GM23338 (cell line): ENCODE data around the gene ASPHD1. TPM values are rescaled to one million over a fixed set of nuclear protein-coding genes. Genes with fewer than 3 reads are reported as not detected.

Source experiments
- ATAC-seq: fragments of 200-7000 bp; cut with Tn5 transposase; 3 replicates; pipeline ENCODE4 v1.9.1; 2020
- DNase-seq: peaks from one replicate; pipeline ENCODE4 v3.0.0-alpha.2; 2015; ENCODE audit warnings: low spot score
- H2AFZ ChIP-seq: fragments of 200-600 bp; sonication (generic); 2 replicates; pipeline ENCODE4 v1.8.0; 2016; ENCODE audit warnings: antibody characterized with exemption, mild to moderate bottlenecking, moderate library complexity
- H3F3A ChIP-seq: fragments of 200-600 bp; sonication (generic); replicated peaks from 2 replicates; pipeline ENCODE4 v1.8.0; 2017; ENCODE audit warnings: antibody characterized with exemption, mixed run types, low read depth
- H3K27ac ChIP-seq: fragments of 200-600 bp; sonication (generic); 2 replicates; pipeline ENCODE4 v1.6.1; 2016; ENCODE audit warnings: low read depth
- H3K27me3 ChIP-seq: fragments of 200-600 bp; sonication (generic); 2 replicates; pipeline ENCODE4 v1.8.0; 2016; ENCODE audit warnings: mild to moderate bottlenecking, mixed run types, moderate library complexity; ENCODE audit not compliant: insufficient read depth
- H3K36me3 ChIP-seq: fragments of 200-600 bp; sonication (generic); 2 replicates; pipeline ENCODE4 v1.8.0; 2016; ENCODE audit warnings: mild to moderate bottlenecking; ENCODE audit not compliant: insufficient read depth
- H3K4me1 ChIP-seq: fragments of 200-600 bp; sonication (generic); 2 replicates; pipeline ENCODE4 v1.8.0; 2016; ENCODE audit warnings: mild to moderate bottlenecking, moderate library complexity; ENCODE audit not compliant: insufficient read depth
- H3K4me2 ChIP-seq: fragments of 200-600 bp; sonication (generic); 2 replicates; pipeline ENCODE4 v1.7.1; 2017; ENCODE audit warnings: mixed run types
- H3K4me3 ChIP-seq: fragments of 200-600 bp; sonication (generic); 2 replicates; pipeline ENCODE4 v1.6.1; 2016; ENCODE audit warnings: mixed run types
- H3K79me2 ChIP-seq: fragments of 200-600 bp; sonication (generic); replicated peaks from 2 replicates; pipeline ENCODE4 v1.8.0; 2017; ENCODE audit warnings: mild to moderate bottlenecking; ENCODE audit not compliant: insufficient read depth
- H3K9me2 ChIP-seq: fragments of 200-600 bp; sonication (generic); 2 replicates; pipeline ENCODE4 v1.8.0; 2017; ENCODE audit not compliant: insufficient read depth
- H4K20me1 ChIP-seq: fragments of 200-600 bp; sonication (generic); replicated peaks from 2 replicates; pipeline ENCODE4 v1.8.0; 2017; ENCODE audit warnings: mild to moderate bottlenecking; ENCODE audit not compliant: insufficient read depth
- H3K27ac Mint-ChIP-seq: 2 replicates; pipeline ENCODE4 v1.8.0; 2020; ENCODE audit warnings: inconsistent platforms, mild to moderate bottlenecking, moderate library complexity, mixed read lengths
- H3K27me3 Mint-ChIP-seq: 3 replicates; pipeline ENCODE4 v1.8.0; 2022; ENCODE audit warnings: low read depth, mild to moderate bottlenecking, moderate library complexity, mixed read lengths, inconsistent platforms; ENCODE audit not compliant: insufficient read depth, poor library complexity
- H3K36me3 Mint-ChIP-seq: 3 replicates; pipeline ENCODE4 v1.8.0; 2021; ENCODE audit warnings: low read depth, mild to moderate bottlenecking, inconsistent platforms, moderate library complexity, mixed read lengths
- H3K4me1 Mint-ChIP-seq: 3 replicates; pipeline ENCODE4 v1.8.0; 2020; ENCODE audit warnings: mild to moderate bottlenecking, inconsistent platforms, mixed read lengths
- H3K4me3 Mint-ChIP-seq: 3 replicates; pipeline ENCODE4 v1.8.0; 2021; ENCODE audit warnings: moderate library complexity, mild to moderate bottlenecking, inconsistent platforms, mixed read lengths
- H3K9me3 Mint-ChIP-seq: 3 replicates; pipeline ENCODE4 v1.8.0; 2020; ENCODE audit warnings: moderate library complexity, mild to moderate bottlenecking, inconsistent platforms, mixed read lengths
- CREB1 ChIP-seq: fragments of 250-450 bp; sonication (Bioruptor Pico); IDR thresholded peaks from 2 replicates; pipeline ENCODE4 v1.5.0; 2020; ENCODE audit warnings: low read depth, mild to moderate bottlenecking, moderate library complexity
- CTCF ChIP-seq, 2 experiments: fragments of 200-600 bp in 1 of 2; sonication (generic) in 1 of 2; conservative IDR thresholded peaks; 2 replicates each; pipeline versions ENCODE4 v1.5.1 to v1.6.1; 2016 to 2017; ENCODE audit warnings: antibody characterized with exemption in 2 of 2, low read depth in 2 of 2, mild to moderate bottlenecking in 2 of 2, moderate library complexity in 1 of 2
- ETS1 ChIP-seq: IDR thresholded peaks from 2 replicates; pipeline ENCODE4 v1.6.1; 2016; ENCODE audit warnings: antibody characterized with exemption
- EZH2 ChIP-seq: fragments of 200-600 bp; sonication (generic); IDR thresholded peaks from one replicate; pipeline ENCODE4 v1.8.0; 2017; ENCODE audit warnings: antibody characterized with exemption, mild to moderate bottlenecking, low read depth; ENCODE audit not compliant: unreplicated experiment
- EZH2phosphoT487 ChIP-seq: fragments of 200-600 bp; sonication (generic); IDR thresholded peaks from one replicate; pipeline ENCODE4 v1.8.1; 2018; ENCODE audit warnings: antibody characterized with exemption; ENCODE audit not compliant: unreplicated experiment
- JUNB ChIP-seq: IDR thresholded peaks from one replicate; pipeline ENCODE4 v1.6.1; 2016; ENCODE audit warnings: antibody characterized with exemption; ENCODE audit not compliant: unreplicated experiment
- NANOG ChIP-seq: IDR thresholded peaks from 2 replicates; pipeline ENCODE4 v1.6.1; 2016; ENCODE audit warnings: antibody characterized with exemption, borderline replicate concordance
- POLR2AphosphoS5 ChIP-seq: IDR thresholded peaks from 2 replicates; pipeline ENCODE4 v1.6.1; 2016; ENCODE audit warnings: antibody characterized with exemption, low read depth
- REST ChIP-seq: IDR thresholded peaks from one replicate; pipeline ENCODE4 v1.6.1; 2018; ENCODE audit warnings: antibody characterized with exemption; ENCODE audit not compliant: unreplicated experiment
- STAT1 ChIP-seq: IDR thresholded peaks from one replicate; pipeline ENCODE4 v1.6.1; 2016; ENCODE audit warnings: antibody characterized with exemption; ENCODE audit not compliant: unreplicated experiment
- ZNF114 ChIP-seq: fragments of 250-450 bp; sonication (Bioruptor Pico); IDR thresholded peaks from 2 replicates; pipeline ENCODE4 v1.5.0; 2020; ENCODE audit warnings: mild to moderate bottlenecking, moderate library complexity
- ZNF331 ChIP-seq: fragments of 250-450 bp; sonication (Bioruptor Pico); IDR thresholded peaks from 2 replicates; pipeline ENCODE4 v1.5.0; 2020; ENCODE audit warnings: low read depth, mild to moderate bottlenecking, moderate library complexity
- ZNF462 ChIP-seq: fragments of 250-450 bp; sonication (Bioruptor Pico); IDR thresholded peaks from 2 replicates; pipeline ENCODE4 v1.5.0; 2020; ENCODE audit warnings: mild to moderate bottlenecking, moderate library complexity
- polyA plus RNA-seq: library from polyadenylated mRNA; unstranded; fragments of >200 nt; fragmentation: Nextera tagmentation; extraction: Ambion mirVana; gene quantifications from 2 replicates; pipeline ENCODE4 v1.2.1, GENCODE V29; 2016
- total RNA-seq: library from RNA; depleted of rRNA; stranded (reverse); fragments of >200 nt; shearing (Covaris generic); gene quantifications from 2 replicates; pipeline ENCODE4 v1.2.3, GENCODE V29; 2014

Gene ASPHD1
- total and polyA plus RNA-seq, 2 experiments from 2014 or later: 15.5 to 20.6 TPM

- TF ChIP-seq REST: no peak
- TF ChIP-seq STAT1: no peak
- no peak for TF ChIP-seq ZNF114 (CRISPR knock-in tag)
- TF ChIP-seq ZNF462: no peak
- TF ChIP-seq NANOG: no peak
- no peak for TF ChIP-seq POLR2AphosphoS5
- TF ChIP-seq CREB1 (CRISPR knock-in tag): no peak
- no peak for TF ChIP-seq ZNF331 (CRISPR knock-in tag)
- no peak for TF ChIP-seq CTCF (conservative IDR thresholded peaks at IDR 0.05; ENCODE audit: low read depth in 2 of 2)
- no peak for TF ChIP-seq EZH2
- TF ChIP-seq ETS1: no peak
- TF ChIP-seq JUNB: no peak
- TF ChIP-seq EZH2phosphoT487: no peak
- Histone ChIP-seq H3K36me3 (no peaks in the 10 kb centered on the region), H2AFZ (no peak overlapping the region), H3K27ac (no peak overlapping the region), H3K4me2 (no peak overlapping the region), H3K79me2 (no peaks in the 10 kb centered on the region), H3K27me3 (no peaks in the 10 kb centered on the region), H3K4me1 (peaks cover 4% of the 10 kb centered on the region), H3K4me3 (no peak overlapping the region), H4K20me1 (no peaks in the 10 kb centered on the region), H3F3A (peaks cover 6% of the 10 kb centered on the region; the same call in 1 of the 2 replicates), H3K9me2 (no peaks in the 10 kb centered on the region)
- Mint-ChIP-seq H3K36me3 (0 out of 3 replicates have a peak, but pooled peaks cover 6% of the 10 kb centered on the region), H3K4me1 (peaks cover 12% of the 10 kb centered on the region), H3K4me3 (no peak overlapping the region), H3K9me3 (no peaks in the 10 kb centered on the region; the same call in 1 of the 3 replicates), H3K27ac (no peak overlapping the region), H3K27me3 (peaks cover 12% of the 10 kb centered on the region)
- ATAC-seq (no peak), DNase-seq (no peak)
Observed at GRCh38 chr16:29875206-29875605, 25.1 kb upstream of the ASPHD1 start.
